C4-2B (cell line): Measurements from ENCODE around the gene CYP2W1.

Experiments used
- CTCF ChIP-seq: fragments of 450-650 bp; conservative IDR thresholded peaks from 2 replicates; pipeline ENCODE4 v1.5.1; 2017; ENCODE audit warnings: mild to moderate bottlenecking
- ZFX ChIP-seq: fragments of 450-650 bp; IDR thresholded peaks from 2 replicates; pipeline ENCODE4 v1.6.1; 2017

GRCh38 chr7:1014681-1015080, 31.7 kb downstream of the CYP2W1 start:
- no peak for TF ChIP-seq CTCF
- no peak for TF ChIP-seq ZFX
